ENCODE data around the gene UNC13A. TPM values are rescaled to one million over a fixed set of nuclear protein-coding genes. Genes with fewer than 3 reads are reported as not detected.

Gene UNC13A
- total and polyA plus RNA-seq, 2 of the 8 experiments (the other 6 are each of a cell fraction or from before 2014, with no cell fraction given) = 13.1 to 47.6 TPM

- FAIRE-seq (no peak), DNase-seq (ENCODE audit: low read depth in 1 of 2, low spot score in 2 of 2) (no peak)
- Histone ChIP-seq H3K4me3 (ENCODE audit: extremely low read depth in 1 of 4, insufficient read depth in 2 of 4, low read depth in 3 of 4, low read length in 4 of 4) (peak overlapping the region; percentile 75 to 100 (median 83)), H3K4me2 (ENCODE audit: insufficient read depth in 1 of 2, low read depth in 2 of 2, low read length in 2 of 2) (peak overlapping the region; percentile 89 to 99), H3K27ac (ENCODE audit: low read depth, low read length) (no peak overlapping the region), H2BK5ac (ENCODE audit: low read depth, low read length) (0 out of 2 replicates have a peak overlapping the region, but pooled peaks have one; percentile 52), H2BK120ac (replicated peaks; ENCODE audit: low read depth, low read length) (no peak overlapping the region), H3K23me2 (ENCODE audit: low read depth, low read length) (peaks cover 9% of the 10 kb centered on the region; the same call in 1 of the 2 replicates), H2BK12ac (ENCODE audit: low read depth, low read length) (no peak overlapping the region), H3K18ac (ENCODE audit: extremely low read depth, low read length) (no peak overlapping the region), H3K9me3 (ENCODE audit: insufficient read depth in 2 of 2, low read depth in 1 of 2, low read length in 1 of 2) (no peaks in the 10 kb centered on the region), H3K23ac (ENCODE audit: insufficient read length) (no peak overlapping the region), H3K4ac (replicated peaks; ENCODE audit: insufficient read length, low read depth, low read length) (no peak overlapping the region), H2AK5ac (ENCODE audit: low read depth, low read length) (no peak overlapping the region), H3K9ac (replicated peaks in 1 of 4; ENCODE audit: extremely low read depth in 1 of 4, low read depth in 3 of 4, low read length in 3 of 4) (peak overlapping the region in 3 of 4 experiments; percentile 29 to 70 (median 56); a peak in 3 of 7 replicates), H3K36me3 (ENCODE audit: control insufficient read depth in 2 of 4, insufficient read depth in 4 of 4, low read length in 3 of 4) (peaks cover 5 to 19% (median 8%) of the 10 kb centered on the region in 4 experiments; a peak in 6 of 8 replicates), H2BK20ac (ENCODE audit: low read length) (no peak overlapping the region), H4K5ac (ENCODE audit: insufficient read length, low read depth, low read length) (no peak overlapping the region), H4K20me1 (replicated peaks in 1 of 2; ENCODE audit: control insufficient read depth in 1 of 2, insufficient read depth in 2 of 2, low read length in 2 of 2) (peaks cover 15 to 29% of the 10 kb centered on the region in 2 experiments), H3K14ac (ENCODE audit: insufficient read length) (no peak overlapping the region), H4K8ac (ENCODE audit: extremely low read depth, insufficient read depth, low read length) (no peak overlapping the region), H4K91ac (replicated peaks; ENCODE audit: insufficient read length, low read length) (no peak overlapping the region), H2BK15ac (ENCODE audit: low read length) (no peak overlapping the region), H3K27me3 (replicated peaks in 1 of 4; ENCODE audit: control insufficient read depth in 3 of 4, extremely low read depth in 1 of 4, insufficient read depth in 3 of 4, low read length in 3 of 4) (no peaks in the 10 kb centered on the region), H3K4me1 (replicated peaks in 1 of 4; ENCODE audit: control insufficient read depth in 3 of 4, insufficient read depth in 4 of 4, low read length in 3 of 4) (peaks cover 4 to 13% (median 6%) of the 10 kb centered on the region in 4 experiments), H3K79me2 (ENCODE audit: control insufficient read depth in 1 of 2, insufficient read depth in 2 of 2, low read length in 2 of 2) (peaks cover 17 to 32% of the 10 kb centered on the region in 2 experiments), H3K56ac (replicated peaks; ENCODE audit: insufficient read length, low read depth, low read length) (no peak overlapping the region), H3K79me1 (ENCODE audit: low read depth, low read length) (peaks cover 14% of the 10 kb centered on the region; the same call in 1 of the 2 replicates), H2AFZ (ENCODE audit: low read length) (no peak overlapping the region)
- WGBS, 2 experiments (ENCODE audit: extremely low coverage in 1 of 2, insufficient coverage in 1 of 2, insufficient read length in 1 of 2, insufficient replicate concordance in 2 of 2, low coverage in 1 of 2, low lambda C conversion rate in 2 of 2, missing lambda C conversion rate in 1 of 2) = 79% methylated on average over 7 of the region's 7 CpGs; no CpG with 5 or more reads in 1 of the 2 experiments
- POLR2A ChIA-PET (ENCODE audit: partially characterized antibody) = interaction anchor here (0.8 to 3.8 kb wide), 8 partner anchors 10 to 139 kb away, joined by 3 to 13 read pairs (median 5); no protein-coding TSS in a partner anchor
- CTCF ChIA-PET (ENCODE audit: partially characterized antibody) = interaction anchor here (0.8 to 3.6 kb wide), 8 partner anchors 11 to 139 kb away, joined by 3 to 21 read pairs (median 4); partner anchors contain the start of gene RPL18A
- TF ChIP-seq ATF2 (IDR thresholded peaks at IDR 0.05; ENCODE audit: low read length) = no peak
- no peak for TF ChIP-seq GTF2F1 (IDR thresholded peaks at IDR 0.05; ENCODE audit: borderline replicate concordance, low read depth, low read length)
- TF ChIP-seq TAF7 (optimal IDR thresholded peaks at IDR 0.05; ENCODE audit: borderline replicate concordance, low read depth, low read length) = no peak
- TF ChIP-seq SP2 (IDR thresholded peaks at IDR 0.05; ENCODE audit: low read length) = no peak
- TF ChIP-seq SRF (IDR thresholded peaks at IDR 0.05; ENCODE audit: low read depth, low read length) = no peak
- no peak for TF ChIP-seq USF2 (IDR thresholded peaks at IDR 0.05; ENCODE audit: low read length)
- no peak for TF ChIP-seq SIRT6 (IDR thresholded peaks at IDR 0.05; ENCODE audit: low read length)
- TF ChIP-seq POLR2A (IDR thresholded peaks at IDR 0.05; ENCODE audit: control extremely low read depth in 1 of 2, low read depth in 2 of 2, low read length in 2 of 2) = no peak
- TF ChIP-seq EZH2 (IDR thresholded peaks at IDR 0.05; ENCODE audit: low read depth, low read length, severe bottlenecking) = no peak
- no peak for TF ChIP-seq CHD2 (IDR thresholded peaks at IDR 0.05; ENCODE audit: low read length)
- TF ChIP-seq ASH2L (IDR thresholded peaks at IDR 0.05; ENCODE audit: low read length) = no peak
Observed at GRCh38 chr19:17720440-17720839, 32.3 kb upstream of the UNC13A start.
